GM23248 (cell line): Measurements from ENCODE around the gene CLDN19. TPM values are rescaled to one million over a fixed set of nuclear protein-coding genes. Genes with fewer than 3 reads are reported as not detected.
"Not testable (repeated sequence)": the region's sequence is repeated elsewhere in the genome, so short reads cannot be mapped to it uniquely, and the experiment has no call there.

Experiments
- DNase-seq: peaks from one replicate; pipeline ENCODE4 v3.0.0-alpha.2; 2015
- H2AFZ ChIP-seq: fragments of 200-600 bp; sonication (generic); 2 replicates; pipeline ENCODE4 v1.6.1; 2016; ENCODE audit warnings: antibody characterized with exemption
- H3F3A ChIP-seq: fragments of 200-600 bp; sonication (generic); 2 replicates; pipeline ENCODE4 v1.6.1; 2016; ENCODE audit warnings: mild to moderate bottlenecking, antibody characterized with exemption, mixed run types; ENCODE audit not compliant: insufficient read depth
- H3K27ac ChIP-seq: fragments of 200-600 bp; sonication (generic); 2 replicates; pipeline ENCODE4 v1.5.1; 2016; ENCODE audit warnings: mild to moderate bottlenecking
- H3K27me3 ChIP-seq: fragments of 200-600 bp; sonication (generic); replicated peaks from 2 replicates; pipeline ENCODE4 v1.6.1; 2016; ENCODE audit warnings: mild to moderate bottlenecking; ENCODE audit not compliant: insufficient read depth
- H3K36me3 ChIP-seq: fragments of 200-600 bp; sonication (generic); 2 replicates; pipeline ENCODE4 v1.6.1; 2016; ENCODE audit warnings: low read depth, mild to moderate bottlenecking
- H3K4me1 ChIP-seq: fragments of 200-600 bp; sonication (generic); 2 replicates; pipeline ENCODE4 v1.6.1; 2016; ENCODE audit warnings: mild to moderate bottlenecking; ENCODE audit not compliant: insufficient read depth
- H3K4me2 ChIP-seq: fragments of 200-600 bp; sonication (generic); one replicate; pipeline ENCODE4 v1.6.1; 2016; ENCODE audit warnings: mild to moderate bottlenecking; ENCODE audit not compliant: unreplicated experiment
- H3K4me3 ChIP-seq: fragments of 200-600 bp; sonication (generic); 2 replicates; pipeline ENCODE4 v1.5.1; 2016; ENCODE audit warnings: mild to moderate bottlenecking
- H3K79me2 ChIP-seq: fragments of 200-600 bp; sonication (generic); 2 replicates; pipeline ENCODE4 v1.6.1; 2016; ENCODE audit warnings: mild to moderate bottlenecking; ENCODE audit not compliant: insufficient read depth
- H3K9ac ChIP-seq: fragments of 200-600 bp; sonication (generic); 2 replicates; pipeline ENCODE4 v1.6.1; 2016; ENCODE audit warnings: mild to moderate bottlenecking
- H3K9me2 ChIP-seq: fragments of 200-600 bp; sonication (generic); 2 replicates; pipeline ENCODE4 v1.6.1; 2016; ENCODE audit warnings: mixed run types, mild to moderate bottlenecking, moderate library complexity; ENCODE audit not compliant: insufficient read depth
- H3K9me3 ChIP-seq: fragments of 200-600 bp; sonication (generic); one replicate; pipeline ENCODE4 v1.6.1; 2017; ENCODE audit warnings: low read depth
- H4K20me1 ChIP-seq: fragments of 200-600 bp; sonication (generic); 2 replicates; pipeline ENCODE4 v1.6.0; 2016; ENCODE audit not compliant: insufficient read depth
- EZH2 ChIP-seq: fragments of 200-600 bp; sonication (generic); IDR thresholded peaks from 2 replicates; pipeline ENCODE4 v1.6.1; 2018; ENCODE audit warnings: antibody characterized with exemption, mild to moderate bottlenecking; ENCODE audit not compliant: insufficient read depth, poor library complexity, severe bottlenecking
- EZH2phosphoT487 ChIP-seq: fragments of 200-600 bp; sonication (generic); IDR thresholded peaks from 2 replicates; pipeline ENCODE4 v1.6.1; 2018; ENCODE audit warnings: antibody characterized with exemption, moderate library complexity, mild to moderate bottlenecking, low read depth; ENCODE audit not compliant: insufficient read depth
- WGBS, 2 experiments: methylation state at CpG; one replicate each; pipeline ENCODE4 v1.1.6; 2015 to 2017; ENCODE audit warnings: low lambda C conversion rate in 2 of 2, low coverage in 1 of 2; ENCODE audit errors: missing lambda C conversion rate in 2 of 2; 5-methylcytosine and 5-hydroxymethylcytosine counted together
- in situ Hi-C: fragments of 300-500 bp; cut with MboI; formaldehyde crosslinking; loops from 2 replicates; pipeline ENCODE4 v1.15.0; 2020
- polyA plus RNA-seq: library from polyadenylated mRNA; unstranded; fragments of >200 nt; fragmentation: Nextera tagmentation; extraction: Ambion mirVana; gene quantifications from 2 replicates; pipeline ENCODE4 v1.2.1, GENCODE V29; 2016
- total RNA-seq: library from RNA; depleted of rRNA; stranded (reverse); fragments of >200 nt; shearing (Covaris generic); gene quantifications from 2 replicates; pipeline ENCODE4 v1.2.3, GENCODE V29; 2014

The CLDN19 gene
- total and polyA plus RNA-seq, 2 experiments from 2014 or later, result not detected

GRCh38 chr1:42730002-42730401 is 10.0 kb downstream of the CLDN19 start:
- Histone ChIP-seq H3K4me1 (no peaks in the 10 kb centered on the region), H3K36me3 (no peaks in the 10 kb centered on the region), H3K4me2 (no peak overlapping the region), H3K27ac (no peak overlapping the region), H3K9me3 (no peaks in the 10 kb centered on the region), H3K9ac (no peak overlapping the region), H2AFZ (no peak overlapping the region), H3K27me3 (no peaks in the 10 kb centered on the region), H3K9me2 (no peaks in the 10 kb centered on the region), H3K79me2 (no peaks in the 10 kb centered on the region), H3K4me3 (no peak overlapping the region), H3F3A (no peaks in the 10 kb centered on the region), H4K20me1 (no peaks in the 10 kb centered on the region)
- in situ Hi-C loops, result no loop called here
- 94 to 97% methylated on average over 3 of the region's 3 CpGs for WGBS, 2 experiments
- no peak for DNase-seq
- TF ChIP-seq EZH2phosphoT487 (no peak), EZH2 (no peak)

DNA sequence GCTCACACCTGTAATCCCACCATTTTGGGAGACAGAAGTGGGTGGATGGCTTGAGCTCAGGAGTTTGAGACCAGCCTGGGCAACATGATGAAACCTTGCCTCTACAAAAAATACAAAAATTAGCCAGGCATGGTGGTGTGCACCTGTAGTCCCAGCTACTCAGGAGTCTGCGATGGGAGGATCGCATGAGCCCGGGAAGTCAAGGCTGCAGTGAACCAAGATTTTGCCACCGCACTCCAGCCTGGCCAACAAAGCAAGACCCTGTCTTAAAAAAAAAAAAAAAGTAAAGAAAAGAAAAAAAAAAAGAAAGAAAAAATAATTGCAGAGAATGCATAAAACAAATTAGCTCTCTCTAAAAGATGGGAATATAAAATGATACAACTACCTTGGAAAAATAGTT is 14.2 kb downstream of the CLDN19 start:
- H3K9me2 ChIP-seq, H3K79me2 ChIP-seq, H3K4me1 ChIP-seq, DNase-seq, H3K9me3 ChIP-seq, H3F3A ChIP-seq, H3K27ac ChIP-seq, H3K9ac ChIP-seq, H3K4me3 ChIP-seq, H3K36me3 ChIP-seq, in situ Hi-C loops, H4K20me1 ChIP-seq, H3K27me3 ChIP-seq, H2AFZ ChIP-seq, H3K4me2 ChIP-seq: not testable (repeated sequence)
- 98 to 100% methylated on average over 4 of the region's 4 CpGs for WGBS, 2 experiments

- Histone ChIP-seq H3K4me2 (no peak overlapping the region), H2AFZ (no peak overlapping the region), H3F3A (no peaks in the 10 kb centered on the region; the same call in 1 of the 2 replicates), H3K9me2 (no peaks in the 10 kb centered on the region), H3K9ac (no peak overlapping the region), H3K27me3 (no peaks in the 10 kb centered on the region), H3K79me2 (no peaks in the 10 kb centered on the region), H3K36me3 (no peaks in the 10 kb centered on the region), H3K9me3 (no peaks in the 10 kb centered on the region), H3K27ac (no peak overlapping the region), H3K4me1 (no peaks in the 10 kb centered on the region), H4K20me1 (no peaks in the 10 kb centered on the region), H3K4me3 (no peak overlapping the region)
- TF ChIP-seq EZH2phosphoT487, result no peak
- no peak for TF ChIP-seq EZH2
- in situ Hi-C loops, result no loop called here
- 77 to 85% methylated on average over 6 of the region's 6 CpGs for WGBS, 2 experiments
- DNase-seq, result no peak
Measured at GRCh38 chr1:42723511-42723910, 16.5 kb downstream of the CLDN19 start.

DNA sequence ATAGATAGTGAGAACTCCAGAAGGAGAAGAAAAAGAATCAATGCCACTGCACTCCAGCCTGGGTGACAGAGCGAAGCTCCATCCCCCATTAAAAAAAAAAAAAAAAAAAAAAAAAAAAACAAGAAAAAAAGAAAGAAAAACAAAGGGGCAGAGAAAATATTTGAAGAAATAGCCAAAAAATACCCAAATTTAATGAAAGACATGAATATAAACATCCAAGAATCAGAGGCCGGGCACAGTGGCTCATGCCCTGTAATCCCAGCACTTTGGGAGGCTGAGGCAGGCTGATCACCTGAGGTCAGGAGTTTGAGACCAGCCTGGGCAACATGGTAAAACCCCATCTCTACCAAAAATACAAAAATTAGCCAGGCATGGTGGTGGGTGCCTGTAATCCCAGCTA is 17.6 kb downstream of the CLDN19 start:
- in situ Hi-C loops, result not testable (repeated sequence)

GRCh38 chr1:42721926-42722325 is 18.1 kb downstream of the CLDN19 start:
- no peaks in the 10 kb centered on the region for H3K9me3 ChIP-seq
- no peak overlapping the region for H3K4me3 ChIP-seq
- H3K4me2 ChIP-seq, result no peak overlapping the region
- no peak overlapping the region for H3K27ac ChIP-seq
- no peaks in the 10 kb centered on the region for H3K4me1 ChIP-seq
- H3K36me3 ChIP-seq, result no peaks in the 10 kb centered on the region
- H2AFZ ChIP-seq, result no peak overlapping the region
- H3F3A ChIP-seq, result no peaks in the 10 kb centered on the region; the same call in 1 of the 2 replicates
- H3K79me2 ChIP-seq, result no peaks in the 10 kb centered on the region
- no peaks in the 10 kb centered on the region for H4K20me1 ChIP-seq
- 97 to 100% methylated on average over 3 of the region's 3 CpGs for WGBS, 2 experiments
- DNase-seq, result no peak
- in situ Hi-C loops, result no loop called here
- no peak overlapping the region for H3K9ac ChIP-seq
- TF ChIP-seq EZH2 (no peak), EZH2phosphoT487 (no peak)
- no peaks in the 10 kb centered on the region for H3K27me3 ChIP-seq
- no peaks in the 10 kb centered on the region for H3K9me2 ChIP-seq

More for the DNA sequence above, 17.6 kb downstream of the CLDN19 start:
- not testable (repeated sequence) for H3K4me3 ChIP-seq, H3K4me2 ChIP-seq, H3K4me1 ChIP-seq, H3K9ac ChIP-seq, H3K27ac ChIP-seq, H3K27me3 ChIP-seq, H3F3A ChIP-seq, H2AFZ ChIP-seq, H3K9me3 ChIP-seq, DNase-seq, H3K36me3 ChIP-seq, H3K9me2 ChIP-seq, H3K79me2 ChIP-seq, H4K20me1 ChIP-seq
- 100% methylated on average over 1 to 2 of the region's 2 CpGs for WGBS, 2 experiments
